HepG2 (cell line): ENCODE measurements around the gene DAPL1. TPM values are rescaled to one million over a fixed set of nuclear protein-coding genes. Genes with fewer than 3 reads are reported as not detected.

Source experiments
- ATAC-seq: fragments of 200-7000 bp; cut with Tn5 transposase; 3 replicates; pipeline ENCODE4 v1.9.1; 2020; ENCODE audit warnings: mild to moderate bottlenecking, moderate library complexity
- BruUV-seq: library from RNA; stranded (reverse); fragments of 400-500 nt; replicated peaks from 2 replicates; lab custom pipeline; 2021; lab: Mats Ljungman, UMichigan
- CTCF ChIA-PET: fragments of 300-600 bp; formaldehyde crosslinking; extraction: SDS; loops from one replicate; lab custom pipeline; 2021; ENCODE audit warnings: low total read pairs, inconsistent platforms, low intra/inter-chr PET ratio; lab: Yijun Ruan, JAX
- POLR2A ChIA-PET: fragments of 350-600 bp; sonication (Branson Sonifier 250); formaldehyde crosslinking; loops from one replicate; lab custom pipeline; 2020; ENCODE audit warnings: antibody characterized with exemption, inconsistent platforms; lab: Yijun Ruan, JAX
- DNase-seq: peaks from one replicate; pipeline ENCODE4 v3.0.0-alpha.2; 2015; ENCODE audit warnings: low spot score
- FAIRE-seq: peaks from 3 replicates; lab custom pipeline; 2011; peaks lifted over from hg19 to GRCh38; lab: Jason Lieb, UNC
- H2AFZ ChIP-seq: one replicate; pipeline ENCODE4 v1.6.1; 2011; ENCODE audit warnings: low read length, inconsistent platforms
- H3K27ac ChIP-seq: fragments of 300-600 bp; 3 replicates; pipeline ENCODE4 v1.8.0; 2011; ENCODE audit warnings: mixed run types, mild to moderate bottlenecking, mixed read lengths, low read length, inconsistent platforms; ENCODE audit not compliant: insufficient read depth; ENCODE audit errors: extremely low read length
- H3K27me3 ChIP-seq, 2 experiments: fragments of 200-600 bp in 1 of 2; 2 replicates in 1 of 2; 3 replicates in 1 of 2; pipeline versions ENCODE4 v1.6.0 to v1.8.0; 2011; ENCODE audit warnings: low read length in 2 of 2, mild to moderate bottlenecking in 2 of 2, moderate library complexity in 2 of 2, inconsistent platforms in 1 of 2; ENCODE audit not compliant: insufficient read depth in 2 of 2, control insufficient read depth in 1 of 2
- H3K36me3 ChIP-seq, 2 experiments: fragments of 200-600 bp in 1 of 2; replicated peaks in 1 of 2; 2 replicates in 1 of 2; 3 replicates in 1 of 2; pipeline versions ENCODE4 v1.5.1 to v1.8.0; 2011; ENCODE audit warnings: low read length in 2 of 2, inconsistent platforms in 1 of 2; ENCODE audit not compliant: insufficient read depth in 2 of 2, control insufficient read depth in 1 of 2
- H3K4me1 ChIP-seq: 2 replicates; pipeline ENCODE4 v1.5.1; 2012; ENCODE audit warnings: low read length, inconsistent platforms; ENCODE audit not compliant: insufficient read depth
- H3K4me2 ChIP-seq: 2 replicates; pipeline ENCODE4 v1.6.0; 2011; ENCODE audit warnings: low read depth, low read length, inconsistent platforms
- H3K4me3 ChIP-seq, 3 experiments: fragments of 200-600 bp in 1 of 3; sonication (generic), shearing (Covaris generic) in 1 of 3; replicated peaks in 1 of 3; 2 replicates each; pipeline ENCODE4 v1.5.1; 2011 to 2016; ENCODE audit warnings: low read length in 3 of 3, inconsistent platforms in 2 of 3, low read depth in 2 of 3, mild to moderate bottlenecking in 2 of 3, control low read depth in 1 of 3, mixed read lengths in 1 of 3; ENCODE audit not compliant: insufficient read depth in 1 of 3
- H3K79me2 ChIP-seq: one replicate; pipeline ENCODE4 v1.6.1; 2011; ENCODE audit warnings: low read length, inconsistent platforms; ENCODE audit not compliant: insufficient read depth
- H3K9ac ChIP-seq: 2 replicates; pipeline ENCODE4 v1.6.0; 2011; ENCODE audit warnings: mild to moderate bottlenecking, low read depth, low read length, inconsistent platforms; ENCODE audit not compliant: insufficient read depth
- H3K9me3 ChIP-seq: 2 replicates; pipeline ENCODE4 v1.5.1; 2012; ENCODE audit warnings: mild to moderate bottlenecking, low read length
- H4K20me1 ChIP-seq: 2 replicates; pipeline ENCODE4 v1.6.0; 2011; ENCODE audit warnings: inconsistent platforms, mild to moderate bottlenecking, low read length, moderate library complexity; ENCODE audit not compliant: insufficient read depth
- MAZ ChIP-seq, 2 experiments: sonication (generic) in 1 of 2; formaldehyde crosslinking in 1 of 2; IDR thresholded peaks; 2 replicates each; pipeline versions ENCODE4 v1.5.0 to v1.6.1; 2012 to 2020; ENCODE audit warnings: low read depth in 2 of 2, mild to moderate bottlenecking in 2 of 2, borderline replicate concordance in 1 of 2, improper control_type of control experiment in 1 of 2, low read length in 1 of 2, missing genetic modification reagents in 1 of 2, moderate library complexity in 1 of 2
- NFRKB ChIP-seq: fragments of 450-650 bp; IDR thresholded peaks from 2 replicates; pipeline ENCODE4 v1.6.1; 2017
- RAD51 ChIP-seq: fragments of 450-650 bp; IDR thresholded peaks from 2 replicates; pipeline ENCODE4 v1.6.1; 2016; ENCODE audit warnings: borderline replicate concordance
- SMARCE1 ChIP-seq: fragments of 450-650 bp; IDR thresholded peaks from 2 replicates; pipeline ENCODE4 v1.6.1; 2017; ENCODE audit warnings: borderline replicate concordance
- ZNF776 ChIP-seq: sonication (generic); formaldehyde crosslinking; IDR thresholded peaks from 2 replicates; pipeline ENCODE4 v1.4.0; 2020; ENCODE audit warnings: mild to moderate bottlenecking, missing genetic modification reagents
- ZZZ3 ChIP-seq: sonication (generic); formaldehyde crosslinking; IDR thresholded peaks from 2 replicates; pipeline ENCODE4 v1.4.0; 2020; ENCODE audit warnings: missing genetic modification reagents, mild to moderate bottlenecking, borderline replicate concordance
- WGBS: methylation state at CpG from one replicate; pipeline ENCODE4 v1.1.6; 2017; ENCODE audit warnings: low lambda C conversion rate; 5-methylcytosine and 5-hydroxymethylcytosine counted together
- in situ Hi-C: cut with HindIII; loops from 2 replicates; pipeline ENCODE4 v1.10.0; 2017; ENCODE audit warnings: low pct_unique_long_range_greater_than_20kb; ENCODE audit not compliant: extremely low pct_ligation_motif_present
- intact Hi-C: fragments of 100-400 bp; cut with micrococcal nuclease; formaldehyde crosslinking; loops from one replicate; pipeline ENCODE4 v1.10.0; 2022; ENCODE audit not compliant: unreplicated experiment
- polyA plus RNA-seq, 8 experiments: library from polyadenylated mRNA; depleted of rRNA in 3 of 8; stranded (reverse) in 7 of 8; unstranded in 1 of 8; fragments of >200 nt; fragmentation: Illumina TruSeq in 4 of 8; extraction: Trizol in 4 of 8; gene quantifications; 2 replicates each; pipeline versions ENCODE4 v1.2.1 to v1.2.3, GENCODE V29; 2011 to 2016; ENCODE audit warnings: low read depth in 4 of 8, missing spikeins in 1 of 8, mixed read lengths in 1 of 8; ENCODE audit not compliant: insufficient read depth in 1 of 8
- total RNA-seq, 5 experiments: library from RNA; depleted of rRNA; stranded (reverse); fragments of >200 nt; fragmentation: Illumina TruSeq; extraction: Trizol; gene quantifications; 2 replicates each; pipeline ENCODE4 v1.2.3, GENCODE V29; 2016; ENCODE audit warnings: low read depth in 1 of 5
- TF ChIP-seq, protein P1 (sequence below): IDR thresholded peaks from 2 replicates; pipeline ENCODE4 v1.6.1; 2016; ENCODE audit warnings: missing compliant biosample characterization, missing genetic modification reagents, borderline replicate concordance
- TF ChIP-seq, protein P2 (sequence below): sonication (generic); formaldehyde crosslinking; IDR thresholded peaks from 2 replicates; pipeline ENCODE4 v1.4.0; 2020; ENCODE audit warnings: missing genetic modification reagents
- TF ChIP-seq, protein P3 (sequence below): sonication (generic); formaldehyde crosslinking; IDR thresholded peaks from 2 replicates; pipeline ENCODE4 v1.8.1; 2023; ENCODE audit warnings: mild to moderate bottlenecking, missing genetic modification reagents

The DAPL1 gene
- total and polyA plus RNA-seq, 2 of the 13 experiments (the other 11 are each of a cell fraction or from before 2014, with no cell fraction given): not detected

DNA sequence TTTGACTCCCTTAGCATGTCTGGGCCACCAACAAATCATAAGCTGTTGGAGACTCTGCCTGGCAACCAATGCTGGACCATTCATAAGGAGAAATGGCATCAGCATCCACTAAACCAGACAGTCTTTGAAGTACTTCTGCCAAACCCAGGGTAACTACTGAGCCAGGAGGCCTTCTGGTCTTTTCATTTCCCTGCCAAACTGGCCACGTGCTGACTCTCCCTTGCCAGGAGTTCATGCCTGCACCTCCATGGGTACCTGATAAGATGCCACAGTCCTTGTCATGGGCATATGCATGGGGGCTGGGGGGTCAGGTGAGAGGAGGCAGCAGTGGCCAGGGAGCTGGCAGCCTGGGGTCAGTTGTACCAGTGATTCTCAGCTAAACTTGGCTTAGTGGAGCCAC lies 34.2 kb upstream of the DAPL1 start:
- in situ Hi-C loops: no loop called here
- no peak overlapping the region for H3K4me2 ChIP-seq
- BruUV-seq: no TSS peak

More for the DNA sequence above, 34.2 kb upstream of the DAPL1 start:
- no peaks in the 10 kb centered on the region for H3K79me2 ChIP-seq
- H3K27me3 ChIP-seq: peaks cover 0 to 7% of the 10 kb centered on the region in 2 experiments; a peak in 3 of 5 replicates
- no peak for ATAC-seq
- 0% methylated on average over 1 of the region's 1 CpG for WGBS
- ChIA-PET POLR2A (no interaction called here), CTCF (no interaction called here)
- H2AFZ ChIP-seq: no peak overlapping the region
- H3K9me3 ChIP-seq: no peaks in the 10 kb centered on the region
- TF ChIP-seq RAD51: no peak
- TF ChIP-seq ZZZ3: no peak
- TF ChIP-seq, protein P1, sequence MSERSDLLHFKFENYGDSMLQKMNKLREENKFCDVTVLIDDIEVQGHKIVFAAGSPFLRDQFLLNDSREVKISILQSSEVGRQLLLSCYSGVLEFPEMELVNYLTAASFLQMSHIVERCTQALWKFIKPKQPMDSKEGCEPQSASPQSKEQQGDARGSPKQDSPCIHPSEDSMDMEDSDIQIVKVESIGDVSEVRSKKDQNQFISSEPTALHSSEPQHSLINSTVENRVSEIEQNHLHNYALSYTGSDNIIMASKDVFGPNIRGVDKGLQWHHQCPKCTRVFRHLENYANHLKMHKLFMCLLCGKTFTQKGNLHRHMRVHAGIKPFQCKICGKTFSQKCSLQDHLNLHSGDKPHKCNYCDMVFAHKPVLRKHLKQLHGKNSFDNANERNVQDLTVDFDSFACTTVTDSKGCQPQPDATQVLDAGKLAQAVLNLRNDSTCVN (CRISPR knock-in tag): no peak
- TF ChIP-seq NFRKB: no peak
- TF ChIP-seq, protein P2, sequence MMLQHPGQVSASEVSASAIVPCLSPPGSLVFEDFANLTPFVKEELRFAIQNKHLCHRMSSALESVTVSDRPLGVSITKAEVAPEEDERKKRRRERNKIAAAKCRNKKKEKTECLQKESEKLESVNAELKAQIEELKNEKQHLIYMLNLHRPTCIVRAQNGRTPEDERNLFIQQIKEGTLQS (CRISPR knock-in tag): no peak
- TF ChIP-seq MAZ (IDR thresholded peaks at IDR 0.05; ENCODE audit: borderline replicate concordance, low read depth, low read length): no peak
- TF ChIP-seq MAZ (CRISPR knock-in tag; IDR thresholded peaks at IDR 0.05; ENCODE audit: low read depth): no peak
- no peak for TF ChIP-seq SMARCE1
- TF ChIP-seq, protein P3, sequence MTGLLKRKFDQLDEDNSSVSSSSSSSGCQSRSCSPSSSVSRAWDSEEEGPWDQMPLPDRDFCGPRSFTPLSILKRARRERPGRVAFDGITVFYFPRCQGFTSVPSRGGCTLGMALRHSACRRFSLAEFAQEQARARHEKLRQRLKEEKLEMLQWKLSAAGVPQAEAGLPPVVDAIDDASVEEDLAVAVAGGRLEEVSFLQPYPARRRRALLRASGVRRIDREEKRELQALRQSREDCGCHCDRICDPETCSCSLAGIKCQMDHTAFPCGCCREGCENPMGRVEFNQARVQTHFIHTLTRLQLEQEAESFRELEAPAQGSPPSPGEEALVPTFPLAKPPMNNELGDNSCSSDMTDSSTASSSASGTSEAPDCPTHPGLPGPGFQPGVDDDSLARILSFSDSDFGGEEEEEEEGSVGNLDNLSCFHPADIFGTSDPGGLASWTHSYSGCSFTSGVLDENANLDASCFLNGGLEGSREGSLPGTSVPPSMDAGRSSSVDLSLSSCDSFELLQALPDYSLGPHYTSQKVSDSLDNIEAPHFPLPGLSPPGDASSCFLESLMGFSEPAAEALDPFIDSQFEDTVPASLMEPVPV (CRISPR knock-in tag): no peak
- no peak for TF ChIP-seq ZNF776 (CRISPR knock-in tag)
- no peak overlapping the region for H3K27ac ChIP-seq
- intact Hi-C loops: no loop called here
- no peak for FAIRE-seq
- no peaks in the 10 kb centered on the region for H3K36me3 ChIP-seq
- no peaks in the 10 kb centered on the region for H3K4me1 ChIP-seq
- no peak overlapping the region for H3K9ac ChIP-seq
- H4K20me1 ChIP-seq: no peaks in the 10 kb centered on the region
- no peak for DNase-seq
- no peak overlapping the region for H3K4me3 ChIP-seq
